ENCODE data around the gene ANKMY1.

Gene ANKMY1

GRCh38 chr2:240604291-240604938, 46.6 kb upstream of the ANKMY1 start:
- Histone ChIP-seq H3K27me3 (ENCODE audit: insufficient read depth, poor library complexity, severe bottlenecking) (no peaks in the 10 kb centered on the region), H3K4me3 (replicated peaks; ENCODE audit: insufficient read depth, low read length) (no peak overlapping the region), H3K27ac (replicated peaks) (no peak overlapping the region)
- peak in 1 of 2 experiments; percentile 22 for DNase-seq (ENCODE audit: low read depth in 1 of 2, low spot score in 1 of 2)
- TF ChIP-seq, protein P1, sequence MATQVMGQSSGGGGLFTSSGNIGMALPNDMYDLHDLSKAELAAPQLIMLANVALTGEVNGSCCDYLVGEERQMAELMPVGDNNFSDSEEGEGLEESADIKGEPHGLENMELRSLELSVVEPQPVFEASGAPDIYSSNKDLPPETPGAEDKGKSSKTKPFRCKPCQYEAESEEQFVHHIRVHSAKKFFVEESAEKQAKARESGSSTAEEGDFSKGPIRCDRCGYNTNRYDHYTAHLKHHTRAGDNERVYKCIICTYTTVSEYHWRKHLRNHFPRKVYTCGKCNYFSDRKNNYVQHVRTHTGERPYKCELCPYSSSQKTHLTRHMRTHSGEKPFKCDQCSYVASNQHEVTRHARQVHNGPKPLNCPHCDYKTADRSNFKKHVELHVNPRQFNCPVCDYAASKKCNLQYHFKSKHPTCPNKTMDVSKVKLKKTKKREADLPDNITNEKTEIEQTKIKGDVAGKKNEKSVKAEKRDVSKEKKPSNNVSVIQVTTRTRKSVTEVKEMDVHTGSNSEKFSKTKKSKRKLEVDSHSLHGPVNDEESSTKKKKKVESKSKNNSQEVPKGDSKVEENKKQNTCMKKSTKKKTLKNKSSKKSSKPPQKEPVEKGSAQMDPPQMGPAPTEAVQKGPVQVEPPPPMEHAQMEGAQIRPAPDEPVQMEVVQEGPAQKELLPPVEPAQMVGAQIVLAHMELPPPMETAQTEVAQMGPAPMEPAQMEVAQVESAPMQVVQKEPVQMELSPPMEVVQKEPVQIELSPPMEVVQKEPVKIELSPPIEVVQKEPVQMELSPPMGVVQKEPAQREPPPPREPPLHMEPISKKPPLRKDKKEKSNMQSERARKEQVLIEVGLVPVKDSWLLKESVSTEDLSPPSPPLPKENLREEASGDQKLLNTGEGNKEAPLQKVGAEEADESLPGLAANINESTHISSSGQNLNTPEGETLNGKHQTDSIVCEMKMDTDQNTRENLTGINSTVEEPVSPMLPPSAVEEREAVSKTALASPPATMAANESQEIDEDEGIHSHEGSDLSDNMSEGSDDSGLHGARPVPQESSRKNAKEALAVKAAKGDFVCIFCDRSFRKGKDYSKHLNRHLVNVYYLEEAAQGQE (IDR thresholded peaks at IDR 0.05; ENCODE audit: insufficient replicate concordance, low read depth) = peak; percentile 68
- TF ChIP-seq, protein P2, sequence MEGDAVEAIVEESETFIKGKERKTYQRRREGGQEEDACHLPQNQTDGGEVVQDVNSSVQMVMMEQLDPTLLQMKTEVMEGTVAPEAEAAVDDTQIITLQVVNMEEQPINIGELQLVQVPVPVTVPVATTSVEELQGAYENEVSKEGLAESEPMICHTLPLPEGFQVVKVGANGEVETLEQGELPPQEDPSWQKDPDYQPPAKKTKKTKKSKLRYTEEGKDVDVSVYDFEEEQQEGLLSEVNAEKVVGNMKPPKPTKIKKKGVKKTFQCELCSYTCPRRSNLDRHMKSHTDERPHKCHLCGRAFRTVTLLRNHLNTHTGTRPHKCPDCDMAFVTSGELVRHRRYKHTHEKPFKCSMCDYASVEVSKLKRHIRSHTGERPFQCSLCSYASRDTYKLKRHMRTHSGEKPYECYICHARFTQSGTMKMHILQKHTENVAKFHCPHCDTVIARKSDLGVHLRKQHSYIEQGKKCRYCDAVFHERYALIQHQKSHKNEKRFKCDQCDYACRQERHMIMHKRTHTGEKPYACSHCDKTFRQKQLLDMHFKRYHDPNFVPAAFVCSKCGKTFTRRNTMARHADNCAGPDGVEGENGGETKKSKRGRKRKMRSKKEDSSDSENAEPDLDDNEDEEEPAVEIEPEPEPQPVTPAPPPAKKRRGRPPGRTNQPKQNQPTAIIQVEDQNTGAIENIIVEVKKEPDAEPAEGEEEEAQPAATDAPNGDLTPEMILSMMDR (IDR thresholded peaks at IDR 0.05; ENCODE audit: insufficient read depth, low read length) = peak; percentile 63
- TF ChIP-seq SPI1 (IDR thresholded peaks at IDR 0.05; ENCODE audit: borderline replicate concordance, low read depth) (no peak), GABPA (IDR thresholded peaks at IDR 0.05; ENCODE audit: low read depth) (no peak), POLR2AphosphoS5 (IDR thresholded peaks at IDR 0.05; ENCODE audit: low read depth) (no peak)

DNA sequence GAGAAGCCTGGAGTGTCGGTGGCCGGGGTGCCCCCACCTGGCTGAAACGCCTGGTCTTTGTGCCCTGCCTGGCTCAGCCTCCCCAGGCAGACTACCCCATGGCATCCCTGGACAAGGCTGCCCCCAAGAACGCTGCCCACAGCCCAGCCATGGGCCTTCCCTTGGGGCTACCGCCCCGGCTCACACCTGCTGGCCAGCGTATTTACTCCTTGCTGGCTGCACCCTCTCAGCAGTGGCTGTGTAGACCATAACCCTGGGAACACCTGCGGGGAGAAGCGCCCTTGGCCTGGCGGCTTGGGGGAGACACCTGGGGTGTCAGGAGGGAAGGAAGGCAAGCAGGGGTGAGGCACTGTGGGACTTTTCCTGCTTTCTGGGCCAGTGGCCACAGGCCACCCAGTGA, 46.1 kb upstream of the ANKMY1 start:
- H3K4me3 ChIP-seq (replicated peaks; ENCODE audit: insufficient read depth, low read length) = no peak overlapping the region
- H3K27me3 ChIP-seq (ENCODE audit: insufficient read depth, poor library complexity, severe bottlenecking) = no peaks in the 10 kb centered on the region
- no peak for DNase-seq (ENCODE audit: low read depth in 1 of 2, low spot score in 1 of 2)
- TF ChIP-seq SPI1 (IDR thresholded peaks at IDR 0.05; ENCODE audit: borderline replicate concordance, low read depth) = no peak
- TF ChIP-seq, protein P2 (IDR thresholded peaks at IDR 0.05; ENCODE audit: insufficient read depth, low read length) = no peak
- TF ChIP-seq, protein P1 (IDR thresholded peaks at IDR 0.05; ENCODE audit: insufficient replicate concordance, low read depth) = no peak
- no peak for TF ChIP-seq GABPA (IDR thresholded peaks at IDR 0.05; ENCODE audit: low read depth)
- no peak for TF ChIP-seq POLR2AphosphoS5 (IDR thresholded peaks at IDR 0.05; ENCODE audit: low read depth)
- H3K27ac ChIP-seq (replicated peaks) = no peak overlapping the region

- no peak overlapping the region for H3K4me3 ChIP-seq (replicated peaks; ENCODE audit: insufficient read depth, low read length)
- H3K27ac ChIP-seq (replicated peaks) = no peak overlapping the region
- no peak for DNase-seq (ENCODE audit: low read depth in 1 of 2, low spot score in 1 of 2)
- TF ChIP-seq, protein P1 (IDR thresholded peaks at IDR 0.05; ENCODE audit: insufficient replicate concordance, low read depth) = no peak
- TF ChIP-seq, protein P2 (IDR thresholded peaks at IDR 0.05; ENCODE audit: insufficient read depth, low read length) = no peak
- TF ChIP-seq GABPA (IDR thresholded peaks at IDR 0.05; ENCODE audit: low read depth) (no peak), POLR2AphosphoS5 (IDR thresholded peaks at IDR 0.05; ENCODE audit: low read depth) (no peak), SPI1 (IDR thresholded peaks at IDR 0.05; ENCODE audit: borderline replicate concordance, low read depth) (no peak)
- H3K27me3 ChIP-seq (ENCODE audit: insufficient read depth, poor library complexity, severe bottlenecking) = no peaks in the 10 kb centered on the region
Measured at GRCh38 chr2:240603081-240603835, 45.5 kb upstream of the ANKMY1 start.
